Measurements from ENCODE around the gene SOBP.
A peak's percentile ranks its signal among the peaks of the same experiment; 100 is the strongest.

Gene SOBP

GRCh38 chr6:107666981-107667601 is 177.2 kb downstream of the SOBP start:
- DNase-seq, result no peak

- DNase-seq, result peak; percentile 58
Measured at GRCh38 chr6:107667790-107668189, 177.9 kb downstream of the SOBP start.

GRCh38 chr6:107668743-107669474 is 179.0 kb downstream of the SOBP start:
- no peak for DNase-seq

GRCh38 chr6:107670792-107671199 is 180.9 kb downstream of the SOBP start:
- peak; percentile 28 for DNase-seq

- peak; percentile 92 for DNase-seq
Measured at GRCh38 chr6:107673076-107673494, 183.2 kb downstream of the SOBP start.

- peak; percentile 87 for DNase-seq
Measured at GRCh38 chr6:107674995-107675738, 185.2 kb downstream of the SOBP start.

GRCh38 chr6:107676042-107676441 is 186.1 kb downstream of the SOBP start:
- no peak for DNase-seq

GRCh38 chr6:107677399-107677798 is 187.5 kb downstream of the SOBP start:
- DNase-seq, result no peak

GRCh38 chr6:107679457-107679856 is 189.5 kb downstream of the SOBP start:
- peak; percentile 16 for DNase-seq

- DNase-seq, result no peak
Measured at GRCh38 chr6:107682721-107683120, 192.8 kb downstream of the SOBP start.

- no peak for DNase-seq
Measured at GRCh38 chr6:107683183-107683582, 193.3 kb downstream of the SOBP start.

GRCh38 chr6:107684996-107685395 is 195.1 kb downstream of the SOBP start:
- DNase-seq, result no peak

GRCh38 chr6:107689190-107689589 is 199.3 kb downstream of the SOBP start:
- no peak for DNase-seq

GRCh38 chr6:107689951-107690642 is 200.2 kb downstream of the SOBP start:
- DNase-seq, result no peak

GRCh38 chr6:107690643-107691061 is 200.7 kb downstream of the SOBP start:
- no peak for DNase-seq

GRCh38 chr6:107691062-107691751 is 201.3 kb downstream of the SOBP start:
- DNase-seq, result no peak

- DNase-seq, result no peak
Measured at GRCh38 chr6:107692351-107692750, 202.4 kb downstream of the SOBP start.

- no peak for DNase-seq
Measured at GRCh38 chr6:107695061-107695720, 205.3 kb downstream of the SOBP start.

GRCh38 chr6:107697682-107698081 is 207.8 kb downstream of the SOBP start:
- no peak for DNase-seq

GRCh38 chr6:107698146-107698545 is 208.2 kb downstream of the SOBP start:
- no peak for DNase-seq

GRCh38 chr6:107699254-107699653 is 209.3 kb downstream of the SOBP start:
- no peak for DNase-seq

- no peak for DNase-seq
Measured at GRCh38 chr6:107699697-107700325, 209.9 kb downstream of the SOBP start.
